Activated CD8-positive, alpha-beta T cell treated with anti-CD3 and anti-CD28 coated beads for 36 hours (primary cell): ENCODE data around the gene VPS13D. TPM values are rescaled to one million over a fixed set of nuclear protein-coding genes. Genes with fewer than 3 reads are reported as not detected.

Experiments
- ATAC-seq: fragments of 200-7000 bp; cut with Tn5 transposase; one replicate; pipeline ENCODE4 v1.10.0; 2021; ENCODE audit warnings: mild to moderate bottlenecking, moderate library complexity
- CTCF ChIA-PET: fragments of 350-600 bp; sonication (Branson Sonifier 250); formaldehyde crosslinking; loops from one replicate; lab custom pipeline; 2021; ENCODE audit warnings: antibody characterized with exemption; lab: Charles Lee
- POLR2A ChIA-PET: fragments of 350-600 bp; sonication (Branson Sonifier 250); formaldehyde crosslinking; loops from one replicate; lab custom pipeline; 2021; ENCODE audit warnings: antibody characterized with exemption; lab: Charles Lee
- DNase-seq: peaks from one replicate; pipeline ENCODE4 v3.0.0-alpha.2; 2020
- H3K27ac Mint-ChIP-seq: one replicate; pipeline ENCODE4 v1.8.0; 2021; ENCODE audit warnings: mild to moderate bottlenecking, mixed read lengths
- H3K27me3 Mint-ChIP-seq: one replicate; pipeline ENCODE4 v1.8.0; 2021; ENCODE audit warnings: mixed read lengths
- H3K36me3 Mint-ChIP-seq: one replicate; pipeline ENCODE4 v1.8.0; 2021; ENCODE audit warnings: low read depth, mixed read lengths
- H3K4me1 Mint-ChIP-seq: one replicate; pipeline ENCODE4 v1.8.0; 2021; ENCODE audit warnings: low read depth, mixed read lengths
- H3K4me3 Mint-ChIP-seq: one replicate; pipeline ENCODE4 v1.8.0; 2021; ENCODE audit warnings: mild to moderate bottlenecking, moderate library complexity, mixed read lengths
- H3K9me3 Mint-ChIP-seq: one replicate; pipeline ENCODE4 v1.8.0; 2021; ENCODE audit warnings: mixed read lengths
- intact Hi-C: fragments of 100-400 bp; cut with micrococcal nuclease; formaldehyde crosslinking; loops from one replicate; pipeline ENCODE4 v1.10.0; 2022
- total RNA-seq, 2 experiments: library from RNA; stranded (reverse); gene quantifications; one replicate each; pipeline ENCODE4 v1.2.3, GENCODE V29; 2021
- TF ChIP-seq, protein P1 (sequence below): fragments of 200-600 bp; IDR thresholded peaks from one replicate; pipeline ENCODE4 v1.8.0; 2022; ENCODE audit warnings: antibody characterized with exemption, mild to moderate bottlenecking

VPS13D gene
- total RNA-seq, 2 experiments from 2014 or later: 28.1 to 30.7 TPM

DNA sequence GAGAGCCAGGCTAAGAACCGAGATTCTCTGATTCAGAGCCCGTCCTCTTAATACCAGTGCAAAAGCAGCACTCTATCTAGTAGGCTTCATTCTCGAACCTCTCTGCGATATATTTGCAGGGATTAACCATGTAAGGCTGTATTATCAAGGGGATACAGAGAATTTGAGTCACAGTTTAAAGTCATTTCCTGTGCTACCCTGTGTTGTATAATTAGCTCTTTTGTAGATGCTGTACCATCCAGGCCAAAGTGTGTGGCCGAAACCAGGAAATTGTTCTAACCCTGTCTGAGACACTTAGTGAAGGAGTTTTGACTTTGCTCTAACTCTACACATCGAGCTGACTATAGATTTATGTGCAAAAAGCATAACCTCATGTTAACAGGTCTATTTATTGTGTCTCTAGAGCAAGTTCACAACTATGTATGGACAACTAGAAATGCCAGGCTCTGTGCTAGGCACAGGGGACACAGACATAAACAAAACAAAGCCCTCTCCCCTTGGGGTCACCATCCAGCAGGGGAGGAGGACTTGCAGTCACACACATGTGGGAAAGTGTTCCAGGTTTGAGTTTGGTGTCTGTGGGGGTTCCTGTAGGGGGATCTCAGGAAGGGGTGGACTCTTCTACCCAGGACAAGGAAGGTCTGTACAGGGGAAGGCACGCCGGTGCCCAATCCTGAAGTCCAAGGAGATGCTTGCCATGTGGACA lies 206.0 kb downstream of the VPS13D start:
- peaks cover 2% of the 10 kb centered on the region for H3K27me3 Mint-ChIP-seq
- intact Hi-C loops: loop anchor here (2.0 kb wide), 2 partner anchors 37 to 75 kb away; no protein-coding TSS in a partner anchor
- H3K36me3 Mint-ChIP-seq: peaks cover 75% of the 10 kb centered on the region
- peak overlapping the region; percentile 96 for H3K27ac Mint-ChIP-seq
- peaks cover 89% of the 10 kb centered on the region for H3K4me1 Mint-ChIP-seq
- peak overlapping the region; percentile 62 for H3K4me3 Mint-ChIP-seq
- peaks cover 10% of the 10 kb centered on the region for H3K9me3 Mint-ChIP-seq
- TF ChIP-seq, protein P1, sequence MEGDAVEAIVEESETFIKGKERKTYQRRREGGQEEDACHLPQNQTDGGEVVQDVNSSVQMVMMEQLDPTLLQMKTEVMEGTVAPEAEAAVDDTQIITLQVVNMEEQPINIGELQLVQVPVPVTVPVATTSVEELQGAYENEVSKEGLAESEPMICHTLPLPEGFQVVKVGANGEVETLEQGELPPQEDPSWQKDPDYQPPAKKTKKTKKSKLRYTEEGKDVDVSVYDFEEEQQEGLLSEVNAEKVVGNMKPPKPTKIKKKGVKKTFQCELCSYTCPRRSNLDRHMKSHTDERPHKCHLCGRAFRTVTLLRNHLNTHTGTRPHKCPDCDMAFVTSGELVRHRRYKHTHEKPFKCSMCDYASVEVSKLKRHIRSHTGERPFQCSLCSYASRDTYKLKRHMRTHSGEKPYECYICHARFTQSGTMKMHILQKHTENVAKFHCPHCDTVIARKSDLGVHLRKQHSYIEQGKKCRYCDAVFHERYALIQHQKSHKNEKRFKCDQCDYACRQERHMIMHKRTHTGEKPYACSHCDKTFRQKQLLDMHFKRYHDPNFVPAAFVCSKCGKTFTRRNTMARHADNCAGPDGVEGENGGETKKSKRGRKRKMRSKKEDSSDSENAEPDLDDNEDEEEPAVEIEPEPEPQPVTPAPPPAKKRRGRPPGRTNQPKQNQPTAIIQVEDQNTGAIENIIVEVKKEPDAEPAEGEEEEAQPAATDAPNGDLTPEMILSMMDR: no peak
- DNase-seq: peak; percentile 88
- ATAC-seq: peak; percentile 72
- ChIA-PET CTCF (interaction anchor here (1.6 to 8.4 kb wide), 3 partner anchors 13 to 59 kb away, joined by 3 to 88 read pairs (median 13); no protein-coding TSS in a partner anchor), POLR2A (interaction anchor here (1.2 to 9.2 kb wide), 8 partner anchors 11 to 83 kb away, joined by 3 to 141 read pairs (median 10); no protein-coding TSS in a partner anchor)

DNA sequence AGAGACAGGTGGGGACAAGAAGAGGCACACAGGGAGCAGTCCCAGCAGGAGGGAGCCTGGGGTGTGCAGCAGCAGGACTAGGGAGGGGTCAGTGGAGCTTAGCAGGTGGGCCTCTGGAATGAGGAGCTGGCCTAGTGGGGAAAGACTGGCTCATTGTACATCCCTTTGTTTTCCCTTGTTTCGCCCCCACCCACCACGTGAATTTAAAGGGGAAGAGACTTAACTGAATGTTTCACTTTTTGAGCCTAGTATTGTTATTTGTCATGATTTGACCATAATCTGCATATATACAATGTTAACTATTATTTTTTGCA lies 206.5 kb downstream of the VPS13D start:
- peak overlapping the region; percentile 96 for H3K27ac Mint-ChIP-seq
- ChIA-PET POLR2A (interaction anchor here (1.2 to 9.2 kb wide), 7 partner anchors 14 to 75 kb away, joined by 3 to 141 read pairs (median 13); no protein-coding TSS in a partner anchor), CTCF (interaction anchor here (1.3 to 8.4 kb wide), 3 partner anchors 13 to 42 kb away, joined by 3 to 88 read pairs (median 13); no protein-coding TSS in a partner anchor)
- DNase-seq: peak; percentile 39
- H3K4me1 Mint-ChIP-seq: peaks cover 89% of the 10 kb centered on the region
- H3K4me3 Mint-ChIP-seq: peak overlapping the region; percentile 62
- intact Hi-C loops: no loop called here
- TF ChIP-seq, protein P1: no peak
- H3K36me3 Mint-ChIP-seq: peaks cover 80% of the 10 kb centered on the region
- H3K9me3 Mint-ChIP-seq: peaks cover 10% of the 10 kb centered on the region
- no peak for ATAC-seq
- peaks cover 2% of the 10 kb centered on the region for H3K27me3 Mint-ChIP-seq

- ATAC-seq (peak; percentile 10), DNase-seq (peak; percentile 71)
- Mint-ChIP-seq H3K4me3 (peak overlapping the region; percentile 22), H3K36me3 (peaks cover 78% of the 10 kb centered on the region), H3K9me3 (peaks cover 10% of the 10 kb centered on the region), H3K4me1 (peaks cover 89% of the 10 kb centered on the region), H3K27me3 (peaks cover 2% of the 10 kb centered on the region), H3K27ac (peak overlapping the region; percentile 96)
- ChIA-PET POLR2A (interaction anchor here (0.7 to 9.2 kb wide), 13 partner anchors 13 to 182 kb away, joined by 3 to 141 read pairs (median 5); no protein-coding TSS in a partner anchor), CTCF (interaction anchor here (1.0 to 8.4 kb wide), 8 partner anchors 12 to 183 kb away, joined by 3 to 88 read pairs (median 4); no protein-coding TSS in a partner anchor)
- TF ChIP-seq, protein P1: no peak
- intact Hi-C loops: no loop called here
These were observed 207.2 kb downstream of the VPS13D start for GRCh38 chr1:12436817-12437599.

- ChIA-PET CTCF (interaction anchor here (1.0 to 8.4 kb wide), 7 partner anchors 11 to 182 kb away, joined by 3 to 88 read pairs (median 4); no protein-coding TSS in a partner anchor), POLR2A (interaction anchor here (0.8 to 9.2 kb wide), 10 partner anchors 13 to 181 kb away, joined by 3 to 141 read pairs (median 6); no protein-coding TSS in a partner anchor)
- DNase-seq (no peak), ATAC-seq (no peak)
- Mint-ChIP-seq H3K4me1 (peaks cover 92% of the 10 kb centered on the region), H3K9me3 (peaks cover 10% of the 10 kb centered on the region), H3K36me3 (peaks cover 77% of the 10 kb centered on the region), H3K27ac (peak overlapping the region; percentile 96), H3K27me3 (peaks cover 2% of the 10 kb centered on the region), H3K4me3 (no peak overlapping the region)
- intact Hi-C loops: loop anchor here (1.0 kb wide), 1 partner anchor 180 kb away; no protein-coding TSS in a partner anchor
- TF ChIP-seq, protein P1: no peak
These were observed 207.8 kb downstream of the VPS13D start for GRCh38 chr1:12437629-12438028.
